ENCODE measurements around the gene PLXNB1.
A peak's percentile ranks its signal among the peaks of the same experiment; 100 is the strongest.

Gene PLXNB1

DNA sequence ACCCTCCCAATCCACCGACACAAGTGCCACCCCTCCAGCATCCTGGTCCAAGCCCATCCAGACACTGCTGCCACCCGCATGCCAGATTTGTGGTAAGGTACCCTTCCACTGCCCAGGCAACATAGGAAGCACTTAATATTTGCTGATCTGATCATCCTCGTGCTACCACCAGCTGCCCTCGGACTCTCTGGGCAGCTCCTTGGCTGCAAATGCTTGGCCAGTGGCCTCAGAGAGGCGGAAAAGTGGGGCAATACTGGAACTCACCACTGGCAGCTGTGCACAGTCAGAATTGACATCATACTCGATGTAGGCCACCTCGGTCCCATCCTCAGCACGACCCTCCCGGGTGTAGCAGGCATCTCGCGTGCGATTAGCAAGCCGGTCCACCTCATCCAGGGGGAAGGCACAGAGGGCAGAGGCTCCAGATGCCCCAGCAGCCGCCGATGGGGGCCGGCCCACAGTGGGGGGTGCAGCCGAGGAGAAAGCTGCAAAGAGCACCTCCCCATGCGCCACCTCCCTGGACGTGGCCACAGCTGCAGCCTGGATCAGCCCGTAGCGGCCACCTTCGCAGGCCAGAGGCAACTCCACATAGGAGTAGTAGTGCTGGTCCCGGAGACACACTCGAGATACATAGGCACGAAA lies 6.5 kb downstream of the PLXNB1 start:
- TF ChIP-seq, protein P1, sequence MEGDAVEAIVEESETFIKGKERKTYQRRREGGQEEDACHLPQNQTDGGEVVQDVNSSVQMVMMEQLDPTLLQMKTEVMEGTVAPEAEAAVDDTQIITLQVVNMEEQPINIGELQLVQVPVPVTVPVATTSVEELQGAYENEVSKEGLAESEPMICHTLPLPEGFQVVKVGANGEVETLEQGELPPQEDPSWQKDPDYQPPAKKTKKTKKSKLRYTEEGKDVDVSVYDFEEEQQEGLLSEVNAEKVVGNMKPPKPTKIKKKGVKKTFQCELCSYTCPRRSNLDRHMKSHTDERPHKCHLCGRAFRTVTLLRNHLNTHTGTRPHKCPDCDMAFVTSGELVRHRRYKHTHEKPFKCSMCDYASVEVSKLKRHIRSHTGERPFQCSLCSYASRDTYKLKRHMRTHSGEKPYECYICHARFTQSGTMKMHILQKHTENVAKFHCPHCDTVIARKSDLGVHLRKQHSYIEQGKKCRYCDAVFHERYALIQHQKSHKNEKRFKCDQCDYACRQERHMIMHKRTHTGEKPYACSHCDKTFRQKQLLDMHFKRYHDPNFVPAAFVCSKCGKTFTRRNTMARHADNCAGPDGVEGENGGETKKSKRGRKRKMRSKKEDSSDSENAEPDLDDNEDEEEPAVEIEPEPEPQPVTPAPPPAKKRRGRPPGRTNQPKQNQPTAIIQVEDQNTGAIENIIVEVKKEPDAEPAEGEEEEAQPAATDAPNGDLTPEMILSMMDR (IDR thresholded peaks at IDR 0.05) = no peak

DNA sequence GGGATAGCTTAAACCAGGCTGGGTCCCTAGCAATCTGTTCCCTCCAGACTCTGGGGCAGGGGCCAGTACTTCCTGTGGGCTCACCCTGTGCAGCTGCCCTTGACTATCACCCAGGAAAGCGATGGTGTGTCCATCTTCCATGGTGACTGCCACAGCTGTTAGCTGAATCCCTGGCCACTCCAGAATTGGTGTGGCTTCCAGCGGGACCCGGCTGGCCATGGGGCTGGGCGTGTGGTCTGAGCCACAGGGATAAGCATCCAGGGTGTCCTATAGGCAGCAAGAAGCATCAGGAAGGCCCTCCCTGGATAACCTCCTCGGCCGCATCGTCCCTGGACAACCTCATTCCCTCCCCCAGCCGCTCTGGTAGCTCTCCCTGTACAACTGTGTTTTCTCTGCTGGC lies 7.2 kb downstream of the PLXNB1 start:
- TF ChIP-seq, protein P1 (IDR thresholded peaks at IDR 0.05) = no peak

DNA sequence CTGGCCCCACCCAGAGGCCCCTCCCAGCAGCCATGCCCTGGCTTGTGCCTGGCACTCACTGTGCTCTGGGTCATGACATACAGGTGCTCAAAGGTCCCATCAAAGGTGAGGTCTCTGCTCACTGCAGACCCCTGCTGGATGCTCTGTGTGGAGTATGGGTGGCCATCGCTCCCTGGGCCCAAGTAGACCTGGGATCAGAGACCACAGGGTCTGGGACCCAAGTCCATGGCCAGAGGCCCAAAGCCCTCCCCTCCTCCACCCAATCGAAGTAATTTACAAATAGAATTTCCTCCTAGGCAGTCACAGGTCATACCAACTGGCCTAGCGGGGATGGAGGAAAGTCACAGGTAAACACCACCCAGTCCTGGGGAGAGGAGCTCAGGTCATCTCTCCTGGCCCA lies 7.6 kb downstream of the PLXNB1 start:
- TF ChIP-seq, protein P1 (IDR thresholded peaks at IDR 0.05) = 0 out of 2 replicates have a peak, but pooled peaks have one; percentile 13

DNA sequence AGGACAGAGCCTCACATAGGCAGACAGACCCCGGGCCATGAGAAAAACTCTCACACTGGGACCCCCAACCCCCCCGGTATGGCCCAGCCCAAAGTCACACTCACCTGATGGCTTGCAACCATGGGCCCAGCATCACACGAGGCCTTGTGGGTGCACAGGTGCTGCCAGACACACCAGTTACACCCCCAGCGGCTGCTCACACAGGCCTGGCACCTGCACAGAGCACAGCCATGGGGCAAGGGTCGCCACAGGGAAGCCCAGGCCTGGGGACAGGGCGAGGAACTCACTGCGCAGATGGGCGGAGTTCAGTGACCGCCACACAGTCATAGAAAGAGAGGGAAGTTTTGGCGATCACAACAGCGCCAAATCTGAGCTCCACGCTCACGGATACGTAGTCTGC lies 9.3 kb downstream of the PLXNB1 start:
- TF ChIP-seq, protein P1 (IDR thresholded peaks at IDR 0.05) = no peak

DNA sequence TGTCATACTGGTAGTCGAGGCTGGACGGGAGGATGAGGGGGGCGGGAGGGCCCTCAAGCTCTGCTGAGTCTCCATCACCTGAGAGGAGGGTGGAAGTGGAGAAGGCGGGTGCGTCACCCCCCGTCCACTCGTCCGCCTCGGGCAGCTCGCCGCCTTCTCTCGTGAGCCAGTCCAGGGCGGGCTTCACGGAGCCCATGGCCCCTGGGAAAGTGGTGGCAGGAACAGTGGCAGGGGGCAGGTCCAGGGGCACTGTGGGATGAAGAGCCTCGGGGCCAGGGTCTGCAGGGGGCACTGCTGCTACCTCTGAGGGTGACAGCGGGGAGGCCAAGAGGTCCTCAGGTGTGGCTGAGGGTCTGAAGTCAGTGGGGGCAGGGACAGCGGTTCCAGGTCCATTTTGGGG lies 10.3 kb downstream of the PLXNB1 start:
- TF ChIP-seq, protein P1 (IDR thresholded peaks at IDR 0.05) = no peak

DNA sequence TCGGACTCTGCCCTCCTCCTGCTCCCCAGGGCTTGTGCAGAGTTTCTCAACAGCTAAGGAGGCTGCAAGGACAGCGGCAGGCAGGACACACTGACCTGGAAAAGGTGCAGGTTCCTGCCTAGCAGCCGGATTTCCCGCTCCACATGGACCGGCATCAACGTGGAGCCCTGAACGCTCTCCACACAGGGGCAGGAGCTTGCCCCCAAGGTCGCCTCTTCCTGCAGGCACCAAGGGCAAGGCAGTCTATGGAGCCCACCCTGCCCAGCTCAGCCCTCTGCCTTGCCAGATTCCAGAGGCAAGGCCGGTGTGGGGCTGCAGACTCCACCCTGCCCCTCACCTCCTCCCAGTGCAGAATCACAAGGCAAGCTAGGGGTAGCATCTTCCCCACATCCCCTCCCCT lies 10.7 kb downstream of the PLXNB1 start:
- TF ChIP-seq, protein P1 (IDR thresholded peaks at IDR 0.05) = no peak

DNA sequence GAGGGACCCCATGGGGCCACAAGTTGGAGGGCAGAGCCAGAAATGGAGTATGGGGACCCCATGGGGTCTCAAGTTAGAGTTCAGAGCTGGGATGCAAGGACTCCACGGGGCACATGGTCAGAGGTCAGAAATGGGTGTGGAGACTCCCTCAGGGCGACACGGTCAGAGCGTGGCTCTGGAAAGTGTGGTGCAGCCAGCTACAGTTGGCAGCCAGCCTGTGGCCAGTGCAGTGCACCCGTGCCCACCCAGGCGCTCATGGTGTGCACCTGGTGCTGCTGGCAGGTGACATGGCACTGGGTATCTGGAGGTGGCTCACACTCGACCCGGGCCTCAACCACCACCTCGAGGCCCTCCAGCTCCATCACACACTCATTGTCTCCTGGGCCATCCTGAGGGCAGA lies 11.2 kb downstream of the PLXNB1 start:
- TF ChIP-seq, protein P1 (IDR thresholded peaks at IDR 0.05) = no peak

DNA sequence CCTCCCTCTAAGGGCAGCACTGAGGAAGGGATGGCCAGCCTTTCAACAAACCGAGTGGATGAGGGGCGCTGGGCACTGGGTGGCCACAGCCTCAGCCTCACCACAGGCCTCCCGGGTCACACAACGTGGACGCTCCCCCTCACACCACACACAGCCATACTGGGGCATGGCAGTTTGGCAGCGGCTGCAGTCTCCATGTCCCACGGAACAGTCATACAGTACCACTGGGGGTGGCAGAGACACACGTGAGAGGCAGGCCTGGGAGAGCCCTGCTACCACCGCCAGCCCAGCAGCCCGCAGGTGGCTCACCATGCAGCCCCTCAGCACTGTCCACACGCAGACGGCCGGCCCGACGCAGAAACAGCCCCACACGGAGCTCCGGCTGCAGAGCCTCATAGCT lies 11.7 kb downstream of the PLXNB1 start:
- TF ChIP-seq, protein P1 (IDR thresholded peaks at IDR 0.05) = no peak
